Activated CD4-positive, alpha-beta memory T cell treated with anti-CD3 and anti-CD28 coated beads for 36 hours (primary cell): Measurements from ENCODE around the gene SURF2. TPM values are rescaled to one million over a fixed set of nuclear protein-coding genes. Genes with fewer than 3 reads are reported as not detected.
A peak's percentile ranks its signal among the peaks of the same experiment; 100 is the strongest.

Experiments
- CTCF ChIA-PET: fragments of 350-600 bp; sonication (Branson Sonifier 250); formaldehyde crosslinking; loops from one replicate; lab custom pipeline; 2021; ENCODE audit warnings: antibody characterized with exemption, inconsistent platforms; lab: Charles Lee
- POLR2A ChIA-PET: fragments of 350-600 bp; sonication (Branson Sonifier 250); formaldehyde crosslinking; loops from one replicate; lab custom pipeline; 2021; ENCODE audit warnings: antibody characterized with exemption; lab: Charles Lee
- DNase-seq: peaks from one replicate; pipeline ENCODE4 v3.0.0-alpha.2; 2020
- H3K27ac Mint-ChIP-seq: one replicate; pipeline ENCODE4 v1.8.0; 2021; ENCODE audit warnings: mixed read lengths
- H3K27me3 Mint-ChIP-seq: one replicate; pipeline ENCODE4 v1.8.0; 2021; ENCODE audit warnings: mixed read lengths
- H3K36me3 Mint-ChIP-seq: one replicate; pipeline ENCODE4 v1.8.0; 2021; ENCODE audit warnings: mixed read lengths
- H3K4me1 Mint-ChIP-seq: one replicate; pipeline ENCODE4 v1.8.0; 2021; ENCODE audit warnings: low read depth, mixed read lengths
- H3K4me3 Mint-ChIP-seq: one replicate; pipeline ENCODE4 v1.8.0; 2021; ENCODE audit warnings: mild to moderate bottlenecking, mixed read lengths
- H3K9me3 Mint-ChIP-seq: one replicate; pipeline ENCODE4 v1.8.0; 2021; ENCODE audit warnings: mixed read lengths
- intact Hi-C: fragments of 100-400 bp; cut with micrococcal nuclease; formaldehyde crosslinking; loops from one replicate; pipeline ENCODE4 v1.15.1; 2023
- total RNA-seq, 2 experiments: library from RNA; stranded (reverse); gene quantifications; one replicate each; pipeline ENCODE4 v1.2.3, GENCODE V29; 2021

The SURF2 gene
- total RNA-seq, 2 experiments from 2014 or later = 12.5 to 15.5 TPM

- Mint-ChIP-seq H3K27me3 (no peaks in the 10 kb centered on the region), H3K27ac (peak within 1 kb of the TSS; percentile 98), H3K4me1 (peaks cover 38% of the 10 kb centered on the region), H3K9me3 (no peaks in the 10 kb centered on the region), H3K4me3 (peak within 1 kb of the TSS; percentile 97), H3K36me3 (peaks cover 53% of the 10 kb centered on the region)
- ChIA-PET POLR2A (interaction anchor here (1.0 to 14.0 kb wide), 12 partner anchors 8 to 111 kb away, joined by 3 to 381 read pairs (median 5); partner anchors contain the start of genes CACFD1, STKLD1, SURF1 and SURF2), CTCF (interaction anchor here (0.7 to 8.0 kb wide), 4 partner anchors 11 to 204 kb away, joined by 3 to 76 read pairs (median 4); no protein-coding TSS in a partner anchor)
- DNase-seq = peak; percentile 96
- intact Hi-C loops = loop anchor here (1.0 to 5.0 kb wide), 6 partner anchors 8 to 996 kb away; partner anchors contain the start of genes SETX, STKLD1, SURF1 and SURF2
These were observed 8.2 kb upstream of the SURF2 start, which contains the start of the genes MED22 and RPL7A for GRCh38 chr9:133347985-133348717. Gene MED22, minus strand, starts transcription at chr9:133348131. Its CDS starts 1,469 bp downstream, at chr9:133346662. Gene RPL7A, plus strand, starts transcription at chr9:133348218. Its CDS starts 26 bp downstream, at chr9:133348244.

- POLR2A ChIA-PET = interaction anchor here (1.0 to 14.0 kb wide), 7 partner anchors 8 to 53 kb away, joined by 3 to 381 read pairs (median 8); partner anchors contain the start of genes STKLD1, SURF1 and SURF2
- Mint-ChIP-seq H3K36me3 (peaks cover 55% of the 10 kb centered on the region), H3K9me3 (no peaks in the 10 kb centered on the region), H3K4me3 (peak overlapping the region; percentile 97), H3K4me1 (peaks cover 38% of the 10 kb centered on the region), H3K27ac (peak overlapping the region; percentile 98), H3K27me3 (no peaks in the 10 kb centered on the region)
- CTCF ChIA-PET = interaction anchor here (1.2 to 8.0 kb wide), 3 partner anchors 10 to 55 kb away, joined by 3 to 76 read pairs (median 5); no protein-coding TSS in a partner anchor
- no peak for DNase-seq
- intact Hi-C loops = loop anchor here (1.0 to 5.0 kb wide), 6 partner anchors 7 to 997 kb away; partner anchors contain the start of genes SETX, STKLD1, SURF1 and SURF2
These were observed 7.4 kb upstream of the SURF2 start for GRCh38 chr9:133348718-133349573.

- H3K27ac Mint-ChIP-seq = peak overlapping the region; percentile 98
- peaks cover 46% of the 10 kb centered on the region for H3K4me1 Mint-ChIP-seq
- H3K36me3 Mint-ChIP-seq = peaks cover 55% of the 10 kb centered on the region
- H3K9me3 Mint-ChIP-seq = no peaks in the 10 kb centered on the region
- DNase-seq = peak; percentile 69
- H3K27me3 Mint-ChIP-seq = no peaks in the 10 kb centered on the region
- intact Hi-C loops = loop anchor here (5.0 to 10.0 kb wide), 4 partner anchors 55 to 998 kb away; partner anchors contain the start of gene SETX
- CTCF ChIA-PET = interaction anchor here (0.7 to 8.0 kb wide), 4 partner anchors 9 to 22 kb away, joined by 3 to 76 read pairs (median 8); no protein-coding TSS in a partner anchor
- H3K4me3 Mint-ChIP-seq = peak overlapping the region; percentile 97
- POLR2A ChIA-PET = interaction anchor here (1.4 to 14.0 kb wide), 2 partner anchors 10 to 19 kb away, joined by 4 to 381 read pairs; no protein-coding TSS in a partner anchor
These were observed 6.3 kb upstream of the SURF2 start for GRCh38 chr9:133349965-133350616.

GRCh38 chr9:133351526-133351907 lies 4.8 kb upstream of the SURF2 start:
- CTCF ChIA-PET = interaction anchor here (0.7 to 8.0 kb wide), 6 partner anchors 10 to 170 kb away, joined by 3 to 76 read pairs (median 4); no protein-coding TSS in a partner anchor
- POLR2A ChIA-PET = interaction anchor here (1.7 to 14.0 kb wide), 2 partner anchors 12 to 17 kb away, joined by 4 to 381 read pairs; no protein-coding TSS in a partner anchor
- H3K9me3 Mint-ChIP-seq = no peaks in the 10 kb centered on the region
- intact Hi-C loops = loop anchor here (10.0 kb wide), 2 partner anchors 53 to 133 kb away; no protein-coding TSS in a partner anchor
- peaks cover 45% of the 10 kb centered on the region for H3K4me1 Mint-ChIP-seq
- no peak for DNase-seq
- H3K4me3 Mint-ChIP-seq = no peak overlapping the region
- peak overlapping the region; percentile 48 for H3K27ac Mint-ChIP-seq
- no peaks in the 10 kb centered on the region for H3K27me3 Mint-ChIP-seq
- H3K36me3 Mint-ChIP-seq = peaks cover 52% of the 10 kb centered on the region

GRCh38 chr9:133351908-133352634 lies 4.3 kb upstream of the SURF2 start:
- intact Hi-C loops = loop anchor here (10.0 kb wide), 2 partner anchors 53 to 133 kb away; no protein-coding TSS in a partner anchor
- peaks cover 47% of the 10 kb centered on the region for H3K36me3 Mint-ChIP-seq

GRCh38 chr9:133352635-133353340 lies 3.6 kb upstream of the SURF2 start:
- Mint-ChIP-seq H3K4me3 (no peak overlapping the region), H3K9me3 (no peaks in the 10 kb centered on the region), H3K27ac (peak overlapping the region; percentile 53), H3K4me1 (peaks cover 48% of the 10 kb centered on the region), H3K27me3 (no peaks in the 10 kb centered on the region), H3K36me3 (peaks cover 47% of the 10 kb centered on the region)
- ChIA-PET CTCF (interaction anchor here (0.9 to 8.0 kb wide), 2 partner anchors 20 to 134 kb away, joined by 5 to 76 read pairs; no protein-coding TSS in a partner anchor), POLR2A (interaction anchor here (1.2 to 14.0 kb wide), 2 partner anchors 16 to 63 kb away, joined by 3 to 381 read pairs; no protein-coding TSS in a partner anchor)
- DNase-seq = no peak
- intact Hi-C loops = loop anchor here (10.0 kb wide), 2 partner anchors 52 to 132 kb away; no protein-coding TSS in a partner anchor

More at GRCh38 chr9:133351908-133352634, 4.3 kb upstream of the SURF2 start:
- H3K4me3 Mint-ChIP-seq = no peak overlapping the region
- DNase-seq = peak; percentile 70
- peak overlapping the region; percentile 48 for H3K27ac Mint-ChIP-seq
- POLR2A ChIA-PET = interaction anchor here (1.7 to 14.0 kb wide), 2 partner anchors 12 to 17 kb away, joined by 4 to 381 read pairs; no protein-coding TSS in a partner anchor
- H3K9me3 Mint-ChIP-seq = no peaks in the 10 kb centered on the region
- no peaks in the 10 kb centered on the region for H3K27me3 Mint-ChIP-seq
- CTCF ChIA-PET = interaction anchor here (0.7 to 8.0 kb wide), 5 partner anchors 11 to 170 kb away, joined by 3 to 76 read pairs (median 5); no protein-coding TSS in a partner anchor
- H3K4me1 Mint-ChIP-seq = peaks cover 41% of the 10 kb centered on the region

GRCh38 chr9:133353548-133353947 lies 2.8 kb upstream of the SURF2 start:
- intact Hi-C loops = loop anchor here (10.0 kb wide), 2 partner anchors 51 to 131 kb away; no protein-coding TSS in a partner anchor
- DNase-seq = no peak
- H3K4me3 Mint-ChIP-seq = no peak overlapping the region
- H3K27ac Mint-ChIP-seq = no peak overlapping the region
- POLR2A ChIA-PET = interaction anchor here (0.7 to 14.0 kb wide), 3 partner anchors 14 to 62 kb away, joined by 3 to 381 read pairs (median 3); no protein-coding TSS in a partner anchor
- peaks cover 40% of the 10 kb centered on the region for H3K36me3 Mint-ChIP-seq
- CTCF ChIA-PET = interaction anchor here (0.9 to 8.0 kb wide), 2 partner anchors 19 to 133 kb away, joined by 5 to 76 read pairs; no protein-coding TSS in a partner anchor
- peaks cover 54% of the 10 kb centered on the region for H3K4me1 Mint-ChIP-seq
- H3K27me3 Mint-ChIP-seq = no peaks in the 10 kb centered on the region
- no peaks in the 10 kb centered on the region for H3K9me3 Mint-ChIP-seq

- H3K4me3 Mint-ChIP-seq = peak overlapping the region; percentile 84
These were observed 1.6 kb upstream of the SURF2 start for GRCh38 chr9:133354766-133355165.

GRCh38 chr9:133355881-133356357 lies 431 bp upstream of the SURF2 start:
- Mint-ChIP-seq H3K4me3 (peak overlapping the region; percentile 84), H3K27ac (peak overlapping the region; percentile 81), H3K27me3 (no peaks in the 10 kb centered on the region), H3K9me3 (no peaks in the 10 kb centered on the region), H3K36me3 (peaks cover 30% of the 10 kb centered on the region), H3K4me1 (peaks cover 49% of the 10 kb centered on the region)
- intact Hi-C loops = loop anchor here (1.0 to 10.0 kb wide), 4 partner anchors 8 to 129 kb away; partner anchors contain the start of genes MED22 and RPL7A
- no peak for DNase-seq
- CTCF ChIA-PET = interaction anchor here (0.7 to 7.6 kb wide), 6 partner anchors 10 to 169 kb away, joined by 3 to 69 read pairs (median 3); no protein-coding TSS in a partner anchor
- POLR2A ChIA-PET = interaction anchor here (0.7 to 14.0 kb wide), 3 partner anchors 8 to 59 kb away, joined by 4 to 381 read pairs (median 21); partner anchors contain the start of genes MED22 and RPL7A

More at GRCh38 chr9:133354766-133355165, 1.6 kb upstream of the SURF2 start:
- Mint-ChIP-seq H3K27me3 (no peaks in the 10 kb centered on the region), H3K4me1 (peaks cover 51% of the 10 kb centered on the region), H3K9me3 (no peaks in the 10 kb centered on the region), H3K27ac (peak overlapping the region; percentile 18), H3K36me3 (peaks cover 35% of the 10 kb centered on the region)
- CTCF ChIA-PET = interaction anchor here (1.0 to 7.6 kb wide), 3 partner anchors 16 to 211 kb away, joined by 3 to 69 read pairs (median 3); no protein-coding TSS in a partner anchor
- intact Hi-C loops = loop anchor here (10.0 kb wide), 2 partner anchors 50 to 130 kb away; no protein-coding TSS in a partner anchor
- no peak for DNase-seq
- POLR2A ChIA-PET = interaction anchor here (14.0 kb wide), 1 partner anchor 14 kb away, joined by 381 read pairs; no protein-coding TSS in a partner anchor
